ENCODE results near the gene GJB4.

DNA sequence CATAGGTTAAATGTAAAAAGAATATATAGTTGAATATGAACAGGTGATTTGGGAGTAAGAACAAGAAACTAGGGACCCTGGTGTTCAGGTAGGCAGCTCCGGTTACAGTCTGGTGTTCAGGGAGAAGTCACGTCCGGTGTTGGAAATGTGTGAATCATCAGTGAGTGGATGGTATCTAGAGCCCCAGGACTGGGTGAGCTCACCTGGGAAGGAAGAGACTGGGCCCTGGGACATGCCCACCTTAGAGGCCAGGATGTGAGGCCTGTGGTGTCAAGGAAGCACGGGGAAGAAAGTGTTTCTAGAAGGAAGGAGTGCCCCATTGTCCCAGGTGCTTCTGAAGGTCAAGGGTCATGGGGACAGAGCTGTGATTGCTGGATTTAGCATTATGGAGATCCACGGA lies 20.0 kb downstream of the GJB4 start:
- no peak for TF ChIP-seq POLR2A (IDR thresholded peaks at IDR 0.05)
- TF ChIP-seq, protein P1, sequence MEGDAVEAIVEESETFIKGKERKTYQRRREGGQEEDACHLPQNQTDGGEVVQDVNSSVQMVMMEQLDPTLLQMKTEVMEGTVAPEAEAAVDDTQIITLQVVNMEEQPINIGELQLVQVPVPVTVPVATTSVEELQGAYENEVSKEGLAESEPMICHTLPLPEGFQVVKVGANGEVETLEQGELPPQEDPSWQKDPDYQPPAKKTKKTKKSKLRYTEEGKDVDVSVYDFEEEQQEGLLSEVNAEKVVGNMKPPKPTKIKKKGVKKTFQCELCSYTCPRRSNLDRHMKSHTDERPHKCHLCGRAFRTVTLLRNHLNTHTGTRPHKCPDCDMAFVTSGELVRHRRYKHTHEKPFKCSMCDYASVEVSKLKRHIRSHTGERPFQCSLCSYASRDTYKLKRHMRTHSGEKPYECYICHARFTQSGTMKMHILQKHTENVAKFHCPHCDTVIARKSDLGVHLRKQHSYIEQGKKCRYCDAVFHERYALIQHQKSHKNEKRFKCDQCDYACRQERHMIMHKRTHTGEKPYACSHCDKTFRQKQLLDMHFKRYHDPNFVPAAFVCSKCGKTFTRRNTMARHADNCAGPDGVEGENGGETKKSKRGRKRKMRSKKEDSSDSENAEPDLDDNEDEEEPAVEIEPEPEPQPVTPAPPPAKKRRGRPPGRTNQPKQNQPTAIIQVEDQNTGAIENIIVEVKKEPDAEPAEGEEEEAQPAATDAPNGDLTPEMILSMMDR (IDR thresholded peaks at IDR 0.05) = no peak

Measured in Peyer's patch (tissue), 4 donors.